SK-N-SH treated with all-trans-retinoic acid at 6 μM for 48 hours (cell line): Measurements from ENCODE around the gene HAUS1.

Experiments
- ATAC-seq: fragments of 200-7000 bp; cut with Tn5 transposase; 3 replicates; pipeline ENCODE4 v1.9.1; 2020; ENCODE audit warnings: mild to moderate bottlenecking, moderate library complexity
- ARNTL ChIP-seq: fragments of 450-650 bp; formaldehyde crosslinking; IDR thresholded peaks from 2 replicates; pipeline ENCODE4 v1.5.0; 2020; ENCODE audit warnings: low read depth, mild to moderate bottlenecking, moderate library complexity, borderline replicate concordance
- BACH2 ChIP-seq: fragments of 250-450 bp; sonication (Bioruptor Pico); IDR thresholded peaks from 2 replicates; pipeline ENCODE4 v1.9.0; 2021; ENCODE audit warnings: mild to moderate bottlenecking, borderline replicate concordance
- CSDC2 ChIP-seq: fragments of 250-450 bp; sonication (Bioruptor Pico); IDR thresholded peaks from 2 replicates; pipeline ENCODE4 v1.5.0; 2020; ENCODE audit warnings: mild to moderate bottlenecking, moderate library complexity
- CSRNP3 ChIP-seq: fragments of 250-450 bp; sonication (Bioruptor Pico); IDR thresholded peaks from 2 replicates; pipeline ENCODE4 v1.5.1; 2021; ENCODE audit warnings: mild to moderate bottlenecking, moderate library complexity
- ESRRG ChIP-seq: fragments of 250-450 bp; sonication (Bioruptor Pico); IDR thresholded peaks from 2 replicates; pipeline ENCODE4 v1.6.1; 2021; ENCODE audit warnings: mild to moderate bottlenecking
- GLIS3 ChIP-seq: fragments of 250-450 bp; sonication (Bioruptor Pico); IDR thresholded peaks from 2 replicates; pipeline ENCODE4 v1.5.0; 2020; ENCODE audit warnings: mild to moderate bottlenecking, moderate library complexity
- PATZ1 ChIP-seq: fragments of 250-450 bp; sonication (Bioruptor Pico); IDR thresholded peaks from 2 replicates; pipeline ENCODE4 v1.8.0; 2020; ENCODE audit warnings: mild to moderate bottlenecking, moderate library complexity, borderline replicate concordance
- PPARA ChIP-seq: fragments of 250-450 bp; sonication (Bioruptor Pico); IDR thresholded peaks from 2 replicates; pipeline ENCODE4 v1.5.0; 2020; ENCODE audit warnings: mild to moderate bottlenecking, borderline replicate concordance
- RARB ChIP-seq: fragments of 250-450 bp; sonication (Bioruptor Pico); IDR thresholded peaks from 2 replicates; pipeline ENCODE4 v1.8.0; 2021; ENCODE audit warnings: mild to moderate bottlenecking, moderate library complexity
- TCF4 ChIP-seq: fragments of 250-450 bp; sonication (Bioruptor Pico); IDR thresholded peaks from 2 replicates; pipeline ENCODE4 v1.8.0; 2021; ENCODE audit warnings: mild to moderate bottlenecking, moderate library complexity, borderline replicate concordance
- TOX ChIP-seq: fragments of 250-450 bp; sonication (Bioruptor Pico); IDR thresholded peaks from 2 replicates; pipeline ENCODE4 v1.8.0; 2021; ENCODE audit warnings: mild to moderate bottlenecking, moderate library complexity, borderline replicate concordance
- ZFP3 ChIP-seq: fragments of 250-450 bp; sonication (Bioruptor Pico); IDR thresholded peaks from 2 replicates; pipeline ENCODE4 v1.5.0; 2020; ENCODE audit warnings: mild to moderate bottlenecking, moderate library complexity
- ZFP30 ChIP-seq: fragments of 450-650 bp; formaldehyde crosslinking; IDR thresholded peaks from 2 replicates; pipeline ENCODE4 v1.5.0; 2022; ENCODE audit warnings: mild to moderate bottlenecking, moderate library complexity
- ZNF70 ChIP-seq: fragments of 450-650 bp; formaldehyde crosslinking; IDR thresholded peaks from 2 replicates; pipeline ENCODE4 v1.5.0; 2020; ENCODE audit warnings: mild to moderate bottlenecking, moderate library complexity
- ZNF8 ChIP-seq: fragments of 450-650 bp; formaldehyde crosslinking; IDR thresholded peaks from 2 replicates; pipeline ENCODE4 v1.5.0; 2020; ENCODE audit warnings: mild to moderate bottlenecking, moderate library complexity
- TF ChIP-seq, protein P1 (sequence below): fragments of 250-450 bp; sonication (Bioruptor Pico); IDR thresholded peaks from 2 replicates; pipeline ENCODE4 v1.8.0; 2021; ENCODE audit warnings: low read depth, mild to moderate bottlenecking, moderate library complexity, borderline replicate concordance

The HAUS1 gene

DNA sequence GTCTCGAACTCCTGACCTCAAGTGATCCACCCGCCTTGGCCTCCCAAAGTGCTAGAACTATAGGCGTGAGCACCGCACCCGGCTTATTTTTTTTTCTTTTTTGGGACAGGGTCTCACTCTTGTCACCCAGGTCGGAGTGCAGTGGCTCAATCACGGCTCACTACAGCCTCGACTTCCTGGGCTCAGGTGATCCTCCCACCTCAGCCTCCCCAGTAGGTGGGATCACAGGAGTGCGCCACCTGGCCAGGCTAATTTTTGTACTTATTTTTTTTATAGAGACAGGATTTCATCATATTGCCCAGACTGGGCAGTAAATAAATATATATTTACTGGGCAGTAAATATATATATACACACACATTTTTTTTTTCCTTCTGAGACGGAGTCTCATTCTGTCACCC lies 8.7 kb upstream of the HAUS1 start:
- no peak for ATAC-seq
- no peak for TF ChIP-seq TCF4 (CRISPR knock-in tag)

GRCh38 chr18:46096651-46097300 lies 7.4 kb upstream of the HAUS1 start:
- no peak for ATAC-seq
- no peak for TF ChIP-seq PPARA
- TF ChIP-seq ESRRG (CRISPR knock-in tag): no peak
- TF ChIP-seq BACH2 (CRISPR knock-in tag): no peak
- no peak for TF ChIP-seq CSRNP3
- TF ChIP-seq ZNF70 (CRISPR knock-in tag): no peak
- no peak for TF ChIP-seq PATZ1 (CRISPR knock-in tag)
- no peak for TF ChIP-seq TCF4 (CRISPR knock-in tag)
- TF ChIP-seq, protein P1, sequence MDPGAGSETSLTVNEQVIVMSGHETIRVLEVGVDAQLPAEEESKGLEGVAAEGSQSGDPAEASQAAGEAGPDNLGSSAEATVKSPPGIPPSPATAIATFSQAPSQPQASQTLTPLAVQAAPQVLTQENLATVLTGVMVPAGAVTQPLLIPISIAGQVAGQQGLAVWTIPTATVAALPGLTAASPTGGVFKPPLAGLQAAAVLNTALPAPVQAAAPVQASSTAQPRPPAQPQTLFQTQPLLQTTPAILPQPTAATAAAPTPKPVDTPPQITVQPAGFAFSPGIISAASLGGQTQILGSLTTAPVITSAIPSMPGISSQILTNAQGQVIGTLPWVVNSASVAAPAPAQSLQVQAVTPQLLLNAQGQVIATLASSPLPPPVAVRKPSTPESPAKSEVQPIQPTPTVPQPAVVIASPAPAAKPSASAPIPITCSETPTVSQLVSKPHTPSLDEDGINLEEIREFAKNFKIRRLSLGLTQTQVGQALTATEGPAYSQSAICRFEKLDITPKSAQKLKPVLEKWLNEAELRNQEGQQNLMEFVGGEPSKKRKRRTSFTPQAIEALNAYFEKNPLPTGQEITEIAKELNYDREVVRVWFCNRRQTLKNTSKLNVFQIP (CRISPR knock-in tag): no peak
- no peak for TF ChIP-seq ZFP30
- TF ChIP-seq ZNF8 (CRISPR knock-in tag): no peak
- TF ChIP-seq RARB: no peak
- no peak for TF ChIP-seq CSDC2 (CRISPR knock-in tag)
- no peak for TF ChIP-seq TOX (CRISPR knock-in tag)
- no peak for TF ChIP-seq ARNTL
- TF ChIP-seq, all 23 proteins: peak for 0

DNA sequence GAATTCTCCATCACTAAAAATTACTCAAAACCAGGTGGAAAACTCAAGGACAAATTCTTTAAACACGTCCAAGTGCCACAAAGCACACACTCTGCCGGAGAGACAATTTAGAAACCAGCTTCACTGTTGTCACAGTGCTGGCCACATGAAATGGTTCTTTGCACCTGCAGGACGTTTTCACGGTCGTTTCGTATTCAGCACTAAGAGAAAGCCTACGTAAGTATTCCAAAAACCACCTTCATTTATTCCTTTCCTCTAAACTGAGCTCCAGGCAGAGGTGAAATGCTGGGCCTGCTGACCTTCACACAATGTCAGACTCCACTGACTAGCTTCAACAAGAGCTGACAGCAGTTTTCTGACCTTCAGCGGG lies 6.8 kb upstream of the HAUS1 start:
- no peak; the same call in 2 of the 3 replicates for ATAC-seq
- TF ChIP-seq PPARA (no peak), GLIS3 (CRISPR knock-in tag) (no peak), TCF4 (CRISPR knock-in tag) (no peak), ZNF70 (CRISPR knock-in tag) (no peak), ZFP30 (no peak)
- TF ChIP-seq, protein P1 (CRISPR knock-in tag): no peak

GRCh38 chr18:46097801-46098615 lies 6.2 kb upstream of the HAUS1 start, which contains the start of gene ATP5F1A:
Gene ATP5F1A (minus strand): TSS chr18:46098296. CDS start chr18:46098231, 65 bp downstream.
- ATAC-seq: peak; percentile 93

More at GRCh38 chr18:46097801-46098615, 6.2 kb upstream of the HAUS1 start, which contains the start of gene ATP5F1A:
- TF ChIP-seq TCF4 (CRISPR knock-in tag) (peak; percentile 15; the same call in 1 of the 2 replicates), TOX (CRISPR knock-in tag) (no peak), CSDC2 (CRISPR knock-in tag) (no peak), ESRRG (CRISPR knock-in tag) (no peak), PATZ1 (CRISPR knock-in tag) (peak; percentile 28; the same call in 1 of the 2 replicates), ZFP3 (CRISPR knock-in tag) (no peak)
